HG02943 (cell line): Measurements from ENCODE around the gene OVOL1.

Source experiments
- ATAC-seq: cut with Tn5 transposase; IDR thresholded peaks from one replicate; pipeline ENCODE4 v1.9.1; 2021; ENCODE audit warnings: mild to moderate bottlenecking, low read depth, moderate library complexity; ENCODE audit not compliant: unreplicated experiment

The OVOL1 gene

GRCh38 chr11:65790104-65790901, 3.4 kb downstream of the OVOL1 start:
- no peak for ATAC-seq

GRCh38 chr11:65790902-65791650, 4.2 kb downstream of the OVOL1 start:
- ATAC-seq, result no peak

GRCh38 chr11:65791719-65792213, 4.9 kb downstream of the OVOL1 start:
- no peak for ATAC-seq

- ATAC-seq, result no peak
Measured at GRCh38 chr11:65792456-65792855, 5.6 kb downstream of the OVOL1 start.

- no peak for ATAC-seq
Measured at GRCh38 chr11:65793144-65793581, 6.3 kb downstream of the OVOL1 start.

- ATAC-seq, result no peak
Measured at GRCh38 chr11:65793625-65794400, 7.0 kb downstream of the OVOL1 start.

- no peak for ATAC-seq
Measured at GRCh38 chr11:65794570-65795510, 8.0 kb downstream of the OVOL1 start.

- ATAC-seq, result no peak
Measured at GRCh38 chr11:65796726-65797601, 10.1 kb downstream of the OVOL1 start.

GRCh38 chr11:65797711-65798110, 10.8 kb downstream of the OVOL1 start:
- ATAC-seq, result no peak

- no peak for ATAC-seq
Measured at GRCh38 chr11:65798882-65799281, 12.0 kb downstream of the OVOL1 start.

- no peak for ATAC-seq
Measured at GRCh38 chr11:65801153-65801987, 14.5 kb downstream of the OVOL1 start.

- no peak for ATAC-seq
Measured at GRCh38 chr11:65802841-65803240, 16.0 kb downstream of the OVOL1 start.

- ATAC-seq, result no peak
Measured at GRCh38 chr11:65803797-65804492, 17.1 kb downstream of the OVOL1 start.

- no peak for ATAC-seq
Measured at GRCh38 chr11:65806979-65807378, 20.1 kb downstream of the OVOL1 start.

- ATAC-seq, result no peak
Measured at GRCh38 chr11:65808744-65809341, 22.0 kb downstream of the OVOL1 start.

- no peak for ATAC-seq
Measured at GRCh38 chr11:65809496-65809895, 22.6 kb downstream of the OVOL1 start.
